ENCODE results near the gene SPIB. TPM values are rescaled to one million over a fixed set of nuclear protein-coding genes. Genes with fewer than 3 reads are reported as not detected.

The SPIB gene
- total RNA-seq, 1 donor = not detected

DNA sequence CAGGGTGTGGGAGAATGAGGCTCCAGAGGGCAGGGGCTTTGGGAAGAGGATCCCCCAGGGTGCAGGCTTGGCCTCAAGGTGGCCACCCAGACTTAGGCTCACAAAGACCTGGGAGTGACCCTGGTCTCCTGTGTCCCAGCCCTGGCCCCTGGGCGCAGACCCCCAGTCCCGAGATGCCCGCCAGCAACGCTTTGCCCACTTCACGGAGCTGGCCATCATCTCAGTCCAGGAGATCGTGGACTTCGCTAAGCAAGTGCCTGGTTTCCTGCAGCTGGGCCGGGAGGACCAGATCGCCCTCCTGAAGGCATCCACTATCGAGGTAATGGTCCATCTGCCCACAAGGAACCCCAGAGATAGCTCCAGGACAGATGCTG, 39.9 kb upstream of the SPIB start:
- TF ChIP-seq, protein P1, sequence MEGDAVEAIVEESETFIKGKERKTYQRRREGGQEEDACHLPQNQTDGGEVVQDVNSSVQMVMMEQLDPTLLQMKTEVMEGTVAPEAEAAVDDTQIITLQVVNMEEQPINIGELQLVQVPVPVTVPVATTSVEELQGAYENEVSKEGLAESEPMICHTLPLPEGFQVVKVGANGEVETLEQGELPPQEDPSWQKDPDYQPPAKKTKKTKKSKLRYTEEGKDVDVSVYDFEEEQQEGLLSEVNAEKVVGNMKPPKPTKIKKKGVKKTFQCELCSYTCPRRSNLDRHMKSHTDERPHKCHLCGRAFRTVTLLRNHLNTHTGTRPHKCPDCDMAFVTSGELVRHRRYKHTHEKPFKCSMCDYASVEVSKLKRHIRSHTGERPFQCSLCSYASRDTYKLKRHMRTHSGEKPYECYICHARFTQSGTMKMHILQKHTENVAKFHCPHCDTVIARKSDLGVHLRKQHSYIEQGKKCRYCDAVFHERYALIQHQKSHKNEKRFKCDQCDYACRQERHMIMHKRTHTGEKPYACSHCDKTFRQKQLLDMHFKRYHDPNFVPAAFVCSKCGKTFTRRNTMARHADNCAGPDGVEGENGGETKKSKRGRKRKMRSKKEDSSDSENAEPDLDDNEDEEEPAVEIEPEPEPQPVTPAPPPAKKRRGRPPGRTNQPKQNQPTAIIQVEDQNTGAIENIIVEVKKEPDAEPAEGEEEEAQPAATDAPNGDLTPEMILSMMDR (IDR thresholded peaks at IDR 0.05; ENCODE audit: insufficient read depth, low read depth, low read length) = no peak
- DNase-seq (ENCODE audit: low read depth) = no peak
- H3K4me3 ChIP-seq (ENCODE audit: low read depth, low read length) = no peak overlapping the region

DNA sequence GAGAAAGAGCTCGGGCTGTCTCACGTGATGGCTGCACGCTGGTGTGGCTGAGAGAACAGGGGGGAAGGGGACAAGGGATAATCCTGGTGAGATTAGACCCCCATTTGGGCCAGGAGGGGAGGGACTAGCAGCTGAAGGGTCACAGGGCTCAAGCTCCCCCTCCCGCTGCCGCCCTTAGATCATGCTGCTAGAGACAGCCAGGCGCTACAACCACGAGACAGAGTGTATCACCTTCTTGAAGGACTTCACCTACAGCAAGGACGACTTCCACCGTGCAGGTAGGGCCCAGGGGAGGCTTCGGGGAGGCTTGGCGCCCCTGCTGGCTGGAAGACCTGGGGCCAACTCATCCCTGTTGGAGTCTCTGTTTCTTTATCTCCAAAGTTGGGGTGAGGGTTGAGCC, 39.1 kb upstream of the SPIB start:
- no peak overlapping the region for H3K4me3 ChIP-seq (ENCODE audit: low read depth, low read length)
- TF ChIP-seq, protein P1 (IDR thresholded peaks at IDR 0.05; ENCODE audit: insufficient read depth, low read depth, low read length) = no peak
- DNase-seq (ENCODE audit: low read depth) = no peak

DNA sequence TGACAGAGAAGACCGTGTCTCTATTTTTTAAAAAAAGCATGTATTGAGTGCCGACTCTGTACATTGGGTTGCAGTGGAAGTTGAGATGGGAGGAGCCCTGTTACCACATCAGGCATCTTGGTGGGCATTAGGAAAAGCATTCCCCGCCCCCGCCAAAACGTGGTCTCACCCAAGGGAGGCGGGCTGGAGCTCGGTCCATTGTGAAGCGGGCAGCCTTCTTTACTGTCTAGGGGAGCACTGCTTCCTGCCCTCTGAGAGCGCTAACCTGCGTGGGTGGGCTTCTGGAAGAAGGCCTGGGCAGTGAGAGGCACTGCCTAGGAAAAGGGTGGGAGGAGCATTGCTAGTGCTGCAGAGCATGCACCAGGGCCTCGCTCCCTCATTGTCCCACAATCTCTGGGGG, 38.6 kb upstream of the SPIB start:
- TF ChIP-seq, protein P1 (IDR thresholded peaks at IDR 0.05; ENCODE audit: insufficient read depth, low read depth, low read length) = no peak
- DNase-seq (ENCODE audit: low read depth) = no peak
- H3K4me3 ChIP-seq (ENCODE audit: low read depth, low read length) = no peak overlapping the region

DNA sequence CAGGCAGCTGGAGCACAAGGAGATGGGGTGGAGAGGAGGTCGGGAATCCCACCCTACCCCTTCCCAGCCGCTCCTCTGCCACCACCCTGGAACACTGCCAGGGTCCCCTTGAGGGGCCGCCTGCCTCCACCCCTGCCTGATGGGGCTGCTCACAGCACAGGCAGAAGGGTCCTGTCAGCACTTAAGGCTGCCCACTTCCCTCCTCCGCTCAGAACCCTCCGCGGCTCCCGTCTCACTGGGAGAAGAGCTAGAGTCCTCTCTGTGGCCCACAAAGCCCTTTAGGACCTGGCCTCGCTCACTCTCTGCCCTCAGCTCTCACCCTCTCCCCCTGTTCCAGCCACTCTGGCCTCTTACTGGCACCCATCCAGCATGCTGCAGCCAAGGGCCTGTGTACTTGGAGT, 38.0 kb upstream of the SPIB start:
- TF ChIP-seq, protein P1 (IDR thresholded peaks at IDR 0.05; ENCODE audit: insufficient read depth, low read depth, low read length) = no peak
- H3K4me3 ChIP-seq (ENCODE audit: low read depth, low read length) = no peak overlapping the region
- no peak for DNase-seq (ENCODE audit: low read depth)

DNA sequence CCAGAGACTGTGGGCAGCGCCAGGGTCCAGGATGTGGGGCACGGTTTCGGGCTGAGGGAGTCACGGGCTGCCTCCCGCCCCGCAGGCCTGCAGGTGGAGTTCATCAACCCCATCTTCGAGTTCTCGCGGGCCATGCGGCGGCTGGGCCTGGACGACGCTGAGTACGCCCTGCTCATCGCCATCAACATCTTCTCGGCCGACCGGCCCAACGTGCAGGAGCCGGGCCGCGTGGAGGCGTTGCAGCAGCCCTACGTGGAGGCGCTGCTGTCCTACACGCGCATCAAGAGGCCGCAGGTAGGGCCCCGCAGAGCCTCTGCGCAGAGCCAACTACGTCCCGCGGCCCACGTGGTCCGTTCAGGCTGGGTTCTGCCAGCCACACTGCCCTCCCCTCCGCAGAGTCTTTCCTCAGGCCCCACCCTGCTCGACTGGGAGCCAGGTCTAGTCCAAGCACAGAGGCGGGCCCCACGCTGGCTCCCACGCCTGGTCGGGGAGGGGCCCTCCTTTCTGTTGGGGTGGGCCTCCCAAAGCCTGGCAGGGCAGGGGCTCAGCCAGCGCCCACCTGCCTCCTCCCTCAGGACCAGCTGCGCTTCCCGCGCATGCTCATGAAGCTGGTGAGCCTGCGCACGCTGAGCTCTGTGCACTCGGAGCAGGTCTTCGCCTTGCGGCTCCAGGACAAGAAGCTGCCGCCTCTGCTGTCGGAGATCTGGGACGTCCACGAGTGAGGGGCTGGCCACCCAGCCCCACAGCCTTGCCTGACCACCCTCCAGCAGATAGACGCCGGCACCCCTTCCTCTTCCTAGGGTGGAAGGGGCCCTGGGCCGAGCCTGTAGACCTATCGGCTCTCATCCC, 36.6 kb upstream of the SPIB start:
- TF ChIP-seq, protein P1 (IDR thresholded peaks at IDR 0.05; ENCODE audit: insufficient read depth, low read depth, low read length) = no peak
- no peak overlapping the region for H3K4me3 ChIP-seq (ENCODE audit: low read depth, low read length)
- DNase-seq (ENCODE audit: low read depth) = no peak

DNA sequence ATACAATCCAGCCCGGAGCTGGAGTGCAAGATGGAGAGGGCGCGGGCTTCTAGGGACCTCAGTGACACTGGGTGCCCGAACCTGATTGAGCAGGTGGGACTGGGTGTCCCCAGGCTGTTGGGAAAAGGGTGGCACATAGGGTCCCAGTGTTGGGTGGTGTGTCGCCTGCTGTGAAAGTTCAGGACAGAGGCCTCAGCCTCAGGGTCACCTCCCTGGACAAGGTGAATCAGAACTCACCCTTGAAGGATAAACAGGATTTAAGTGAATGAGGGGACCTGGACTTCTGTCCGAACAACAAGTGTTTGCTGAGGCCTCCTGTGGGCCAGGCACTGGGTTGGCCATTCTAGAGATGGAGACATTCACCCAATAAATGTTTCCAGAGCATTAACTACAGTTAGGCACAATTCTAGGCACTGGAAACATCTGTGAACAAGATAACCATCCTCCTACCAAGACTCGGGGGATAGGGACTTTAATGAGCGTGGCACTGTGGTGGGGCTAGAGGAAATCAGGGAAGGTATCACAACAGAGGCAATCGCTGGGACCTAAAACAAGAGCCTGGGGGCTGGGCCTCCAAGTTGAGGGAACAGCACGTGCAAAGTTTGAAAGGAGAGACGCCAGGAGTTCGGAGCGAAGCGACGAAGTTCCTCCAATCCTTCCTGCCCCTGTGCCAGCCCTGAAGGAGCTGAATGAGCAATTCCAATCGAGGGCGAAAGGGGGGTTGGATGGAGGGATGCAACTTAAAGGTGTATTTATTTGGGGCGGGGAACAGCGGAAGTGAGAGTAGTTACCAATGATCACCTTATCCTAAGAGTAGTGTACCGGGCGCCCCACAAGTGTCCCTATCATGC, 35.5 kb upstream of the SPIB start:
- no peak for DNase-seq (ENCODE audit: low read depth)
- TF ChIP-seq, protein P1 (IDR thresholded peaks at IDR 0.05; ENCODE audit: insufficient read depth, low read depth, low read length) = no peak
- peak overlapping the region; percentile 78 for H3K4me3 ChIP-seq (ENCODE audit: low read depth, low read length)

Data from fibroblast of villous mesenchyme (primary cell).